NCI-H2107 treated with DMSO at 0.1 percent for 48 hours (cell line): Measurements from ENCODE around the gene BCAM.
"Not testable (repeated sequence)": the region's sequence is repeated elsewhere in the genome, so short reads cannot be mapped to it uniquely, and the experiment has no call there.

Experiments
- DNase-seq: peaks from one replicate; lab custom pipeline; 2025; ENCODE audit not compliant: unreplicated experiment; lab: John Stamatoyannopoulos, UW

The BCAM gene

DNA sequence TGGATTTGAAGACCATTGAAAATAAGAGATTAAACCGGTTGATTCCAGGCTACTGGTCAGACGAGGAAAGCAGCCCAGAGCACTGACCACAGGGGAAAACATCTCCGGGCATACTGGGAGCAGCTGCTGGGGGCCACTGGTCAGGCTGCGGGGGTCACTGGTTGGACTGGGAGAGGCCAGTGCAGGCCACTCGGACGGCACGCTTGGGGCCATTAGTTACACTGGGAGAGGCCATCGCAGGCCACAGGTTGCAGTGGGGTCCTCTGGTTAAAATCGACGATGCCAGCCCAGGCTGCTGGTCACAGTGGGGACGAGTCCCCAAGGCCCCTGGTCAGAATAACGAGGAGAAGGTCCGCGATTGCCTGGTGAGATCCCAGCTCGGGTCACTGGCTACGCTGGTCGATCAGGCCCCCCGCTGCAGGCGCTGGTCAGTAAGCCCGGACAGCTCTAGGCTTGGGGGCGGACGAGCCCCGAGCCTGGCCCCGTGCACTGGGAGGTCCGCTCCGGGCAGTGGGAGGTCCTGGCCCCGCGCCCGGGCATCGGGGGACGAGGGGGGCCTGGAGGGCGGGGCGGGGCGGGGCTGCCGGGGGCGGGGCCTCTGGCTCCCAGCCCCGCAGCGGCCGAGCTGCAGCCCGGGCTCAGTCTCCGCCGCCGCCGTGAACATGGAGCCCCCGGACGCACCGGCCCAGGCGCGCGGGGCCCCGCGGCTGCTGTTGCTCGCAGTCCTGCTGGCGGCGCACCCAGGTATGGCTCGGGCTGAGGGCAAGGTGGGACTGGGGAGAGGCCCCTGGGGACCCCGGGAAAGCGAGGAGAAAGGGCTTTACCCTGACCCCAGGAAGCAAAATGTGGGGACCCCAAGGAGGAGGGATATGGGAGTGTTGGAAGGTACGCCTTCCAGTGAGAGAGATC is at the start of gene BCAM:
TSS of gene BCAM (plus strand) at position 641 of the 909 bp plus-strand sequence. CDS start at position 663, 22 bp downstream.
- DNase-seq = no peak

GRCh38 chr19:44762038-44762437 is 46.9 kb upstream of the BCAM start:
- DNase-seq = no peak

DNA sequence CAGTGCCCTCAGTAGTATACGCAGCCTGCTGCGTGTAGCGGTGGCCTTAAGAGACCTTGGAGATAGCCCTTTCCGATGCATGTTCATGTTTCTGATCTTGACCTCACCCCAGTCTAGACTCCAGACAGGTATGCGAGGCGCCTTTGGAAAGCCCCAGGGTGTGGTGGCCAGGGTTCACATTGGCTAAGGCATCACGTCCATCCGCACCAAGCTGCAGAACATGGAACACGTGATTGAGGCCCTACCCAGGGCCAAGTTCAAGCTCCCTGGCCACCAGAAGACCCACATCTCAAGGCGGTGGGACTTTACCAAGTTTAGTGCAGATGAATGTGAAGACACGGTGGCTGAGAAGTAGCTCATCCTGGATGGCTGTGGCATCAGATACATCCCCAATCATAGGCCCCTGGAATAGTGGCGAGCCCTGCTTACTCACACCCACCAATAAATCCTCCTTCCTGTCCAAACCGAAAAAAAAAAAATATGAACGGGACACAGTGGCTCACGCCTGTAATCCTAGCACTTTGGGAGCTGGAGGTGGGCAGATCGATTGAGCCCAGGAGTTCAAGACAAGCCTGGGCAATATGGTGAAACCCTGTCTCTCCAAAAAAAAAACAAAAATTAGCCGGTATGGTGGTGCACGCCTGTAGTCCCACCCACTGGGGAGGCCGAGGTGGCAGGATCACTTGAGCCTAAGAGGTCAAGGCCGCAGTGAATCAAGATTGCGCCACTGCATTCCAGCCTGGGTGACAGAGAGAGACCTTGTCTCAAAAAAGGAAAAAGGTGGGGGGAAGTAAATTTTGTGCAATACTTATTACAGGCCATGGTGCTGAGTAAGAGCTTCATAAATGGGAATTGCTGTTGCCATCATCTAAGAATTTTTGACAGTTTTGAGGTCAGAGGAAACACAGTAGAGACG is 43.6 kb upstream of the BCAM start:
- no peak for DNase-seq

DNA sequence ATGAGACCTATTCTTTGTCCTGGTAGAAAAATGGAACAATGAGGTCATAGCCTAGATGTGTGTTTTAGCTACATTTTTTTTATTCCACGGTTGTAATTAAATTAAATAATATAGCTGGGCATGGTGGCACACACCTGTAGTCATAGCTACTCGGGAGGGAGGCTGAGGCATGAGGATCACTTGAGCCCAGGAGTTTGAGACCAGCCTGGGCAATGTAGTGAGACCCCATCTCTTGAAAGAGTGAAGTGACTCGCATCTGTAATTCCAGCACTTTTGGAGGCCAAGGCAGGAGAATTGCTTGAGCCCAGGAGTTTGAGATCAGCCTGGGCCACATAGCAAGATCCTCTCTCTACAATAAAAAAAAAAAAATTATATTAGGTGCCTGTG is 43.0 kb upstream of the BCAM start:
- no peak for DNase-seq

DNA sequence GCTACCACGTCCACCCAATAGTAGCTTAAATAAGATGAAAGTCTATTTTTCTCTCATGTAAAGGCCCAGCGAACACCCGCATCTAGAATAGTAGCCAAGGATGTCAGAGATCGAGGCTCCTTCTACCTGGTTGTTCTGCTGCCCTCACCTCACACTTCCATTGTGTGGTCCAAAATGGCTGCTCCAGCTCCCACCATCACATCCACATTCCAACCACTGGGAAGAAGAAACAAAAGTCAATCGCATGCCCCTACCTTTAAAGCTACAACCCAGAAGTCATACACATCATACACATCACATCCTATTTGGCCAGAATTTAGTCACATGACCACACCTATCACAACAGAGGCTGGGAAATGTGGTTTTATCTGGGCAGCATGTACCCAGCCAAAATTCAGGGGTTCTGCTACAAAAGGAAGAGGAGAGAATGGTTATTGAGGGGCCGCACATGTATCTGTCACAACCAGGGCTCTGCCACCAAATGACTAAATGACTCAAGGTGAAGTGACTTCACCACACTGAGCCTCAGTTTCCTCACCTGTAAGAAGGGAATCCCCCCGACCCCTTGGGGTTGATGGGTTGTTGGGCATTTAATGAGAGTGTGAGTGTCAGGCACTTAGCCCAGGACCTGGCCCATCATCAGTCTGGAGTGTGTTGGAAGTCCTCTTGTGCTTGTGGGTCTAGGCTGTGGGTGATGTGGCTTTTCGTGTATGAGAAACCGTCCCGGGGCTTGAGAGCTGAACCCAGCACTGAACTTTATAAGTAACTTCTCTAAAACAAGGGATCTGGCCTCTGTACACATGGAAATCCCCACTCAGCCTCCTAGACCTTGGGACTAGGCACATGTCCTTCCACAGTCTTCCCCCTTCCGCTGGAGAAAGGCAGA is 41.4 kb upstream of the BCAM start:
- no peak for DNase-seq

DNA sequence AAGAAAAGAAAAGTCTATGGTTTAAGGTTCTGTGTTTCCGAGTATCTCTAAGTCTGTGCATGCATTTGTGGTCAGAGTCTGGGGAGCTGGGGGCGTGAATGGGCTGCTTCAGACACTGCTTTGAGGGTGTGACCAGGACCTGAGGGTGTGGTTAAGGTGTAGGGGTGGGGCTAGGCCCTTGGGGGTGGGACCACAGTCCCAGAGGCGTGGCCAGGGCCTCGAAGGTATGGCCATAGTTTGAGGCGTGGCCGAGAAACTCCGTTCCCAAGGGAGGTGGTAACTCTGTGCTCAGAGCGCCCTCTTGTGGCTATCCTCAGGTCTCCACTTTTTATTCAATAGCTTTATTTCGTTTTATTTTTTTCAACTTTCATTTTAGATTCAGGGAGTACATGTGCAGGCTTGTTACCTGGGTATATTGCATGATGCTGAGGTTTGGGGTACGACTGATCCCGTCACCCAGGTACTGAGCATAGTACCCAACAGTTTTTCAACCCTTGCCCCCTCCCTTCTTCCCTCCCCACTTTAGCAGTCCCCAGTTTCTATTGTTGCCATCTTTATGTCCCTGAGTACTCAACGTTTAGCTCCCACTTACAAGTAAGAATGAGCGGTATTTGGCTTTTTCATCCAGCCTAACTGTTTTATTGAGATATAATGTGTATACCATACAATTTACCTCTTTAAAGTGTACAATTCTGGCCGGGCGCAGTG is 38.2 kb upstream of the BCAM start:
- peak; percentile 88 for DNase-seq

GRCh38 chr19:44772144-44772543 is 36.8 kb upstream of the BCAM start:
- not testable (repeated sequence) for DNase-seq

- DNase-seq = no peak
Observed at GRCh38 chr19:44772959-44773358, 35.9 kb upstream of the BCAM start.

GRCh38 chr19:44775676-44776240 is 33.1 kb upstream of the BCAM start:
- no peak for DNase-seq

DNA sequence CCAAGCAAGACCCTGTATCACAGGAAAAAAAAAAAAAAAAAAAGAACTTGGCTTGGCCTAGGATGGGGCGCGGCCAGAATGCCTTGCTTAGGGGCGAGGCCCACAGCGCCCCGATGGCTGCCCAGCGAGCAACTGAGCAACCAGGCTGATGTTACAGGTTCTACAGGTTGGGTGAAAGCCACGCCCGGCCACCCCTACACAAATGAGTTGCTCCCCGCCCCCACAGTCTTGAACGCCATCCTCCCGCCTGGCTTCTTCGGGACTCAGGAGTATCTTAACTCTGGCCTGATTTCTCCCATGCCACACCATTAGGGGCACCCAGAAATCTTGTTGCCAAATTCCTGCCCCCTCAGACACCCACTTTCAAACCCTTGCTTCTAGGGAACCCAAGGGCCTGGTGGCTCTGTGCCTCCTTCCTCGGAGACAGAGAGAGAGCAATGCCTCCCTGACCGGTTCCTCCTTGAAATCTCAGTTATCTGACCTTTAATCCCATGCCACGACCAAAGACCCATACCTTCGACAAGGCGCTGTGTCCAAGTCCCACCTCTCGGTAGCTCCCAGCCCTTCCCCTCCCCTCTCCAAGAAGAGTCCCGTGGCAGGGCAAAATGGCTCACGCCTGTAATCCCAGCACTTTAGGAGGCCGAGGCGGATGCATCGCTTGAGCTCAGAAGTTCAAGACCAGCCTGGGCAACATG is 32.4 kb upstream of the BCAM start:
- DNase-seq = no peak

DNA sequence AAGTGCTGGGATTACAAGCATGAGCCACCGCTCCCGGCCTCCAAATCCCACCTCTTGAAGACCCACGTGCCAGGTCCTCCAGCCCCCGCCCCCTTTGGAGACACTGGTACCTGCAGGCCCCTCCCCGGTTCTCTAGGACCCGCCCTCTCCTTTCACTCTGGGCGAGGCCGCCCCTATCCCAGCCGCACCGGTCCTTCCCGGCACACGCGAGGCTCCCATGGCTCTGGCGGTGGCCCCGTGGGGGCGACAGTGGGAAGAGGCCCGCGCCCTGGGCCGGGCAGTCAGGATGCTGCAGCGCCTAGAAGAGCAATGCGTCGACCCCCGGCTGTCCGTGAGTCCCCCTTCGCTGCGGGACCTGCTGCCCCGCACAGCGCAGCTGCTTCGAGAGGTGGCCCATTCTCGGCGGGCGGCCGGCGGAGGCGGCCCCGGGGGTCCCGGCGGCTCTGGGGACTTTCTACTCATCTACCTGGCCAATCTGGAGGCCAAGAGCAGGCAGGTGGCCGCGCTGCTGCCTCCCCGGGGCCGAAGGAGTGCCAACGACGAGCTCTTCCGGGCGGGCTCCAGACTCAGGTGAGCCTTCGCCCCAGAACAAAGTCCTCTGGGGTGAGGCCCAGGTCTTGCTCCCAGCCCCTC is 31.1 kb upstream of the BCAM start, which contains the start of gene CBLC:
TSS of gene CBLC (plus strand) at position 176 of the 633 bp plus-strand sequence. CDS start at position 218, 42 bp downstream.
- DNase-seq = peak; percentile 34

DNA sequence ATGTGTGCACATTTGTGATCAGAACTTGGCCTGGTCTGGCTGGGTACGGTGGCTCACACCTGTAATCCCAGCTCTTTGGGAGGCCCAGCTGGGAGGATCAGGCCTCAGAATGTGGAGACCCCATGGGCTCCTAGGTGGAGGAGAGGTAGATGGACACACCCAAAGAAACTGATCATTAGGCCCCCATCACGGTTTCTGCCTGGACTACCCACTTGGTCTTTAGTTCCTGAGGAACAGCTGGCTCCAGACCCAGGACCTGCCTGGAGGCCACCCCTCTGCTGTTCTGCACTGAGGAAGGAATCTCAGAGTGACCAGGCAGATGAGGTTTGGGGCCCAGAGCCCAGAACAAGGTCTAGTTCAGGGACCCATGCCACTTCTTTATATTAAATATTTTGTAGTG is 29.8 kb upstream of the BCAM start:
- DNase-seq = no peak

- not testable (repeated sequence) for DNase-seq
Observed at GRCh38 chr19:44781694-44782093, 27.2 kb upstream of the BCAM start.

- DNase-seq = no peak
Observed at GRCh38 chr19:44782729-44783128, 26.2 kb upstream of the BCAM start.

DNA sequence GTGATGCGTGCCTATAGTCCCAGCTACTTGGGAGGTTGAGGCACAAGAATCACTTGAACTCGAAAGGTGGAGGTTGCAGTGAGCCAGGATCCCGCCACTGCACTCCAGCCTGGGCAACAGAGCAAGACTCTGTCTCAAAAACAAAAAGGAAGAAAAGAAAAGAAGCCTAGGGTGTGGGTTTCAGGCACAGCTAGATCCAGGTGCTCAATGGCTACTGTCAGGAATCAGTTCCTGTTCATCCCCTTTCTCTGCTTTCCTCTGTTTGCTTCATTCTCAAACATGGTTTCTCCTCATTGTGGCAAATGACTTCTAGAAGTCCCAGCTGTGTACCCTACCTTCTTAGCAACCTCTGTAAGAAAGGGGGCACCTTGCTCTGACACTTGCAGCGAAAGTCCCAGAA is 25.4 kb upstream of the BCAM start:
- no peak for DNase-seq

DNA sequence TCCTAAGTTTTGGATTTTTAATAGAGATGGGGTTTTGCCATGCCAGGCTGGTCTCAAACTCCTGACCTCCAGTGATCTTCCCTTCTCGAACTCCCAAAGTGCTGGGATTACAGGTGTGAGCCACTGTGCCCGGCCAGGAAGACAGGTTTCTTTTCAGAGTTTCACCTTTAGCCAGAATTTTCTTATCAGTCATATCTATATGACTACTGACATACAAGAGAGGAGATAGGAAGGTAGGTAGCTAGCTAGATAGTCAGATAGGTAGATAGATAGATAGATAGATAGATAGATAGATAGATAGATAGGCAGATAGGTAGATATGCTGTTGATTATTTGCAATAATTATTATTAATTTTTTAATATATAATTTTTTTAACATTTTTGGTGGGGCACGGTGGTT is 23.6 kb upstream of the BCAM start:
- no peak for DNase-seq

GRCh38 chr19:44785993-44786392 is 22.9 kb upstream of the BCAM start:
- DNase-seq = no peak

- DNase-seq = no peak
Observed at GRCh38 chr19:44788971-44789370, 19.9 kb upstream of the BCAM start.
